GM19468 (cell line): Measurements from ENCODE around the gene WDR35.

ENCODE experiments used
- ATAC-seq: cut with Tn5 transposase; IDR thresholded peaks from one replicate; pipeline ENCODE4 v1.9.1; 2021; ENCODE audit warnings: mild to moderate bottlenecking, moderate library complexity, moderate number of reproducible peaks; ENCODE audit not compliant: unreplicated experiment; ENCODE audit errors: extremely low read depth

The WDR35 gene

GRCh38 chr2:20012032-20012281 lies 22.1 kb upstream of the WDR35 start:
- no peak for ATAC-seq

- ATAC-seq, result no peak
Observed at GRCh38 chr2:20011276-20012031, 21.5 kb upstream of the WDR35 start.

DNA sequence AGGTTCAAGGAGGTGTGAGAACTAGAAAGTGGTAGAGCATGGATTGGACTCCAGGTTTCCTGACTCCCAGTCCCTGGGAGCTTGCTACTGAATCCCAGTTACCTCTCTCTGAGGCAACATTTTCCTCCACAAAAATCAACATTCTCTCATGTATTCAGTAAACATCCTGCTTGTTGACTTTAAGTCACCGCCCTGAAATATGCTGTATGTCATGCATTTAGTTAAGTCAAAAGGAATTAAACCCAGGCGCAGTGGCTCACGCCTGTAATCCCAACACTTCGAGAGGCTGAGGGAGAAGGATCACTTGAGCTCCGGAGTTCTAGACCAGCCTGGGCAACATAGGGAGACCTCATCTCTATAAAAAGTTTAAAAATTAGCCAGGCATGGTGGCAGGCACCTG lies 18.8 kb upstream of the WDR35 start:
- ATAC-seq, result no peak

GRCh38 chr2:20005891-20006470 lies 16.1 kb upstream of the WDR35 start:
- ATAC-seq, result no peak

DNA sequence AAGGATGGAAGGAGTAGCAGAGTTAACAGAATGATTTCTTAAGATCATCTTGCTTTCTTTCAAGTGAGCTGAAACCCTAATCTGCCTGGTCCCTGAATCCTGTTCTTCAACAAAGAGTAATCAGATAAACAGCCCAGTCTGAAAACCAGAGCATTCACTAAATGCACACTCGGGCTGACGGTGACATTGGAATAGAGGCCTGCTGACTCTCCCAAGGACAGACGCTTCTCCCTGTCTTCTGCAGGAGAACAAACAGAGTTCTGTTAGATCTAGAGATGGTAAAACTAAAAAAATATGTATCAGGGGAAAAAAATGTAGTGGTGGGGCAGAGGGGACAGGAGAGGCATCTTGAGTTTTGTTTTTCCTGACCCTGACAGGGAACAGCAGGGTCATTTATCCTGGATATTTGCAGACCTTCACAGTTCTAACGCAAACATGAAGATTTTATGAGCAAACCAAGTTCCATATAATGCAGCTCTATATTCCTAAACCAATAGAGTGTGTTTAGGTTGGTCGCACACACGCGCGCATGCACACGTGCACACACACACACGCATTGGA lies 15.2 kb upstream of the WDR35 start:
- ATAC-seq, result no peak

DNA sequence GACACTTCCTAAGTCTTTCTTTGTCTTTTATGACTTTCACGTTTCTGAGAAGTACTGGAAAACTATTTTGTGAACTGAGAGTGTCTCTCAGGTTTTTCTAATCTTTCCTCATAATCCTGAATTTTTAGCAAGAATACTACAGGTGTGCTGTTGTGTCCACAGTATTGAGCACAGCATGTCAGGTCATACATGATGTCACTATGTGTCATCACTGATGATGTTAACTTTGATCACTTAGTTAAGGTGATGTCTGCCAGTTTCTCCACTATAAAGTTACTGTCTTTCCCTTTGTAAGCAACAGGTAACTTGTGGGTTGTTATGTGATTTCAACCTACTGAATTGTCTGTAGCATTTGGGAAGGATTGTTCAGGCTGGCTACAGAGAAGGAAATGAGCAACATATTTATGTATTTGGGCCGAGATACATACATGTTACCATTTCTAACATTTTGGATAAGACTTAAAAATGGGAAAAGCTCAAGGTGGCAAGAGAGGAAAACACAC lies 11.5 kb upstream of the WDR35 start:
- ATAC-seq, result no peak

GRCh38 chr2:19993731-19994130 lies 3.8 kb upstream of the WDR35 start:
- ATAC-seq, result no peak

- ATAC-seq, result no peak
Observed at GRCh38 chr2:19991895-19992294, 2.0 kb upstream of the WDR35 start.

DNA sequence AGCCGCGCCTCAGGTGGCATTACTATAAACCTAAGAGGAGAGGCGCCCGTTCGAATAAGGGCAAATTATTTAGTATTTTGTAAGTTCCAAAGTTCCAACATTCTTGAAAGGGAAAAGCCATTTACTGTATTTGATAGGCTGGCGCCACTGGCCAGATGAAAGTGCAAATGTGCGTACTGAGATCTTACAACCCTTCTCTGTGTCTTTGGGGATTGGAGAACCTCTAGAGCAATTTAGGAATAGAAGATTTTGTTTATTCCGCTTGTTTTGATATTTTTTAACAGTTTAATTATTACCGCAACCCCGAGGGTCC lies 467 bp upstream of the WDR35 start:
- ATAC-seq, result no peak

DNA sequence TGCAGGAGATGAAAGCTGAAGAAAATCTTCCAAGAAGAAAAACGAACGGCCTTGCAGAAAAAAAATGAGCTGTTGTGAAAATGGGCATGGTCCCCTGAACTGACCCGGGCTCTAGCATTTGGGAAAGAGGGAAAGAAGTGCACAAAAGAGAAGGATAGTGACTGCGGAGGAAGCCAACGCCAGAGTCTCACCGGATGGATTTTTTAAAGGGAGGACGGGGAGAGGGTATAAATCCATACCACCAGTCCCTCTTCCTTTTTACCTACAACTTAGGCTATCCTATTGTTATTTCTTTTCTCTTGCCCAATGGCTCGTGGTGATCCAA lies 601 bp downstream of the WDR35 start:
- no peak for ATAC-seq

DNA sequence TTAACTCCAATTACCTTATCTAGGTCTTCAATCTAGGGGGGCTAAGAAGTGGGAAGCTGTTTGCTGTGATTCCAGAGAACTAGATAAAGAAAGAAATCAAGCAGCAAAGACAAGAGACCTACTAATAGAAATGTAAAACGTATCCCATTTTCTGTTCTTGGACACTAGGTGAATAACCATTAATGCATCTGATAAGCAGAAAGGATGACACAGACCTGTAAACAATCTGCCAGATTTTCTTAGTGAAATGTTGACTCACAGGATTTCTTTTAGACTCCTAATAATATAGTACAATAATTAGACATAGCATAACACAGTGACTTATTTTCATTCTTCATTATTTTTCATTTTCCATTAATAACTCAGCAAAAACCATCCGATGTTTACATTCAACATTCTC lies 1.3 kb downstream of the WDR35 start:
- no peak for ATAC-seq

DNA sequence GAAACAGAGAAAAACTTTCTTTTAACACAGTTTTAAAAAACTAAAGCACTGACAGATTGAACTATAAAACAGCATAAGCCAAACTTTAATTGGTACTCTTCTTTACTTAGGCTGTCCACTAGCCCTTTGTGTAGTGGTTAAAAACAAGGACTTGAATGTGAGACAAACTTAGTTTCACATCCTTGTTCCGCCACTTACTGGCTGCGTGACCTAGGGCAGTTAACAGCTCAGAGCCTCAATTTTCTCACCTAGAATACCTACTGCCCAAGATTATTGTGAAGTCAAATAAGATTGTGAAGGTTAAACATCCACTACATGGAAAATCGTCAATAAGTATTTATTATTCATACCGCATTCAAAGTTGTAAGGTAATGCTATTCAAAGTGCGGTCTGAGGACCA lies 2.0 kb downstream of the WDR35 start:
- ATAC-seq, result peak; percentile 49

GRCh38 chr2:19982268-19982667 lies 7.6 kb downstream of the WDR35 start:
- ATAC-seq, result no peak

- ATAC-seq, result no peak
Observed at GRCh38 chr2:19979932-19980331, 10.0 kb downstream of the WDR35 start.

DNA sequence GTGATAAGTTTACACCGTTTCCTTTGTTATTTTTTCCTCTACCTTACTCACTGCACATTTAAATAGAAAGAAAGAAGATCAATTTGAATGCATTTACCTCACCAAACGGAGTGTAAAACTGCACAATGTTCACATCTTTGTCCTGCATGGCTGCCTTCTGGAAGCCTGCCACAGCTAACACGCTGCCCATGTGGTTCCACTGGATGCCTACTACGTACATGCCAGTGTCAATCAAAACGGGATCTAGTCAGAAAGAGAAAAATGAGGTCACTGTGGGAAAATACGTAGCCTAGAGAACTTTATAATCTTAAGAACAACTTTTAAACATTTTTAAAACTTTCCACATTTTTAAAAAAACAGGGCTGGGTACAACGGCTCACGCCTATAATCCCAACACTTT lies 16.4 kb downstream of the WDR35 start:
- ATAC-seq, result no peak

- ATAC-seq, result no peak
Observed at GRCh38 chr2:19971691-19972090, 18.2 kb downstream of the WDR35 start.

- ATAC-seq, result no peak
Observed at GRCh38 chr2:19963386-19963785, 26.5 kb downstream of the WDR35 start.

DNA sequence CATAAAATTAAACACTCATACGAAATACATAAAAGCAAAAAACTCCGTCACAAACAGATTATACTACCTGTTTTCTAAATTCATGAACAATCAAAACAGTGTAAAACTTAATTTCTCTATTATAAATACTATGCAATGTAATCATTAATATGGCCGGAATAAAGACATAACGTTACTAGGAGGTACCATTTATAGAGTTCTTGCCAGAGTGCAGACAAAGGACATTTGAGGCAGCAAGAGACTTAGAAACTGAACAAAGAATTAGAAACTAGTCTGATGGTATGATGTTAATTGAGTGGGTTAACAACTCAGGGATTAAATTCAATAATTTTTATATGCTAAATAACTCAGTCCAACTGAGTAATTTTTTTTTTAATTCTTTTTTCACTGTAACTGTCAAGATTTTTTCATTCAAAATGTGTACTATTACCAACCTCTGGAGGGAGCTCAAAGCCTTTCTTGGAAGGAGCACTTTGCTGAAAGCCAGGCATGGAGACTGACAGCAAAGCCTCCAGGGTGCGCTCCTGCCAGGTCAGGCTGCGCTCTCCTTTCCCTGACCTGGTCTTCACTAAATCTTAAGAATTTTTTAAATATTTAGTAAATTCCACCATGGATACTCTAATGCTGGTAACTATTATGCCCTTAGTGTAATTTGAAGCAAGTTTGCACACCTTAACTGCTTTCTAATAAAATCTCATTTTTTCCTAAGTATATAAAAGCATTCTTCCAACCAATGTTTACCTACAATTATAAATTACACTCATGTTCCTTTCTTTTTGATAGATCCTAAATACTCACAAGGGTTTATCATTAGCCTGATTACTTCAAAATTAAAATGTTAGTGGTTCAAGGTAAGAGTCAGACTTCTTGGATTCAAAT lies 34.1 kb downstream of the WDR35 start:
- peak; percentile 93 for ATAC-seq

DNA sequence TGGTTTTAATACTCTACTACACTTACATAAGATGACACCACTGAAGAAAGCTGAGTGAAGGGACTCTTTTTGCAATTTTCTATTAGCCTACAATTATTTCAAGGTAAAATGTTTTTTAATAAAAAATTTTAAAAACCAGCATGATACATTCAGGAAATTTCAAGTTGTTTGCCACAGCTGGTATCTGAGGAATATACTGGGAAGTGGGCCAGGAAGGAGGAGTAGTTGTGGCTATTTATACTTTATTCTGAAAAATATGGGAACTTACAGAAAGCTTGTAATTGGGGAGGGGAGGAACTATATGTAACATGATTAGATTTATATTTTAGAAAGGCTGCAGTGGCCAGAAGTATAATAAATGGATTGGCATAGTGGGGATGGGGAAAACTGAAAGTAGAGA lies 40.8 kb downstream of the WDR35 start:
- no peak for ATAC-seq

- ATAC-seq, result no peak
Observed at GRCh38 chr2:19947184-19947940, 42.5 kb downstream of the WDR35 start.
